Endothelial cell of umbilical vein (primary cell): ENCODE data around the gene ESRRB. TPM values are rescaled to one million over a fixed set of nuclear protein-coding genes. Genes with fewer than 3 reads are reported as not detected.

Experiments used
- BruUV-seq: library from RNA; stranded (reverse); fragments of 400-500 nt; replicated peaks from 2 replicates; lab custom pipeline; 2021; lab: Mats Ljungman, UMichigan
- CTCF ChIA-PET: fragments of 300-600, 350-600 bp; sonication (Branson Sonifier 250); formaldehyde crosslinking; loops from one replicate; lab custom pipeline; 2021; ENCODE audit warnings: antibody characterized with exemption, inconsistent platforms; lab: Charles Lee
- POLR2A ChIA-PET: fragments of 300-600, 350-600 bp; sonication (Branson Sonifier 250); formaldehyde crosslinking; loops from one replicate; lab custom pipeline; 2021; ENCODE audit warnings: antibody characterized with exemption, inconsistent platforms; lab: Charles Lee
- DNase-seq: peaks from one replicate; pipeline ENCODE4 v3.0.0-alpha.2; 2011; ENCODE audit warnings: low read depth, low spot score
- FAIRE-seq: peaks from 2 replicates; lab custom pipeline; 2011; peaks lifted over from hg19 to GRCh38; lab: Jason Lieb, UNC
- H2AFZ ChIP-seq: 2 replicates; pipeline ENCODE4 v1.6.0; 2012; ENCODE audit warnings: low read depth, low read length, control low read depth, inconsistent platforms
- H3K27ac ChIP-seq: 2 replicates; pipeline ENCODE4 v1.5.1; 2011; ENCODE audit warnings: low read depth, mild to moderate bottlenecking, control low read depth, low read length, moderate library complexity; ENCODE audit not compliant: insufficient read depth
- H3K27me3 ChIP-seq, 2 experiments: 2 replicates each; pipeline versions ENCODE4 v1.6.0 to v1.6.1; 2011; ENCODE audit warnings: low read length in 2 of 2, mixed read lengths in 1 of 2; ENCODE audit not compliant: control insufficient read depth in 2 of 2, insufficient read depth in 2 of 2
- H3K36me3 ChIP-seq, 2 experiments: 2 replicates in 1 of 2; 3 replicates in 1 of 2; pipeline ENCODE4 v1.5.1; 2011; ENCODE audit warnings: low read length in 2 of 2, mild to moderate bottlenecking in 1 of 2, moderate library complexity in 1 of 2; ENCODE audit not compliant: control insufficient read depth in 2 of 2, insufficient read depth in 2 of 2; ENCODE audit errors: extremely low read depth in 1 of 2
- H3K4me1 ChIP-seq: 3 replicates; pipeline ENCODE4 v1.5.1; 2011; ENCODE audit warnings: mild to moderate bottlenecking, low read length; ENCODE audit not compliant: control insufficient read depth, insufficient read depth; ENCODE audit errors: extremely low read depth
- H3K4me2 ChIP-seq: 2 replicates; pipeline ENCODE4 v1.6.1; 2011; ENCODE audit warnings: low read length, control low read depth, mixed read lengths; ENCODE audit not compliant: insufficient read depth
- H3K4me3 ChIP-seq, 3 experiments: fragments of 200-600 bp in 1 of 3; sonication (generic), shearing (Covaris generic) in 1 of 3; replicated peaks in 1 of 3; 2 replicates each; pipeline ENCODE4 v1.5.1; 2011 to 2016; ENCODE audit warnings: control low read depth in 3 of 3, low read length in 3 of 3, mild to moderate bottlenecking in 2 of 3, inconsistent platforms in 1 of 3, low read depth in 1 of 3, moderate library complexity in 1 of 3; ENCODE audit not compliant: insufficient read depth in 1 of 3
- H3K79me2 ChIP-seq: 2 replicates; pipeline ENCODE4 v1.6.0; 2012; ENCODE audit warnings: low read length, inconsistent platforms; ENCODE audit not compliant: control insufficient read depth, insufficient read depth
- H3K9ac ChIP-seq: replicated peaks from 2 replicates; pipeline ENCODE3; 2011; ENCODE audit warnings: low read length, control low read depth; ENCODE audit not compliant: insufficient read depth; ENCODE audit errors: extremely low read depth
- H3K9me1 ChIP-seq: replicated peaks from 3 replicates; pipeline ENCODE4 v1.6.0; 2011; ENCODE audit warnings: mild to moderate bottlenecking, low read length; ENCODE audit not compliant: control insufficient read depth, insufficient read depth; ENCODE audit errors: extremely low read depth
- H3K9me3 ChIP-seq: replicated peaks from 2 replicates; pipeline ENCODE4 v1.5.1; 2012; ENCODE audit warnings: low read length, inconsistent platforms; ENCODE audit not compliant: control insufficient read depth, insufficient read depth
- H4K20me1 ChIP-seq: replicated peaks from 2 replicates; pipeline ENCODE3; 2011; ENCODE audit warnings: mild to moderate bottlenecking, low read length; ENCODE audit not compliant: control insufficient read depth, insufficient read depth; ENCODE audit errors: extremely low read depth
- CTCF ChIP-seq, 2 donors: IDR thresholded peaks; 1 replicate in 1 of 2; 2 replicates in 1 of 2; pipeline ENCODE4 v1.5.1; 2011; ENCODE audit warnings: low read length in 2 of 2, mild to moderate bottlenecking in 2 of 2, moderate library complexity in 2 of 2, control low read depth in 1 of 2, inconsistent platforms in 1 of 2, low read depth in 1 of 2; ENCODE audit not compliant: insufficient read depth in 1 of 2; ENCODE audit errors: extremely low read depth in 1 of 2
- EZH2 ChIP-seq: IDR thresholded peaks from 2 replicates; pipeline ENCODE4 v1.6.1; 2012; ENCODE audit warnings: borderline replicate concordance, low read depth, mild to moderate bottlenecking, moderate library complexity, low read length, inconsistent platforms; ENCODE audit not compliant: severe bottlenecking
- FOS ChIP-seq: IDR thresholded peaks from 2 replicates; pipeline ENCODE4 v1.6.1; 2011; ENCODE audit warnings: mild to moderate bottlenecking, low read length, moderate library complexity, borderline replicate concordance; ENCODE audit not compliant: insufficient read depth
- GATA2 ChIP-seq: IDR thresholded peaks from 2 replicates; pipeline ENCODE4 v1.7.0; 2011; ENCODE audit warnings: low read depth, mild to moderate bottlenecking, moderate library complexity, mixed read lengths, low read length; ENCODE audit not compliant: insufficient read length, insufficient read depth
- JUN ChIP-seq: IDR thresholded peaks from 2 replicates; pipeline ENCODE4 v1.6.1; 2011; ENCODE audit warnings: borderline replicate concordance, low read depth; ENCODE audit not compliant: insufficient read length, insufficient read depth
- MAX ChIP-seq: IDR thresholded peaks from 2 replicates; pipeline ENCODE4 v1.6.1; 2011; ENCODE audit not compliant: insufficient read depth, insufficient read length
- MYC ChIP-seq: IDR thresholded peaks from one replicate; pipeline ENCODE4 v1.6.1; 2011; ENCODE audit warnings: mild to moderate bottlenecking, low read depth, low read length
- POLR2A ChIP-seq: IDR thresholded peaks from 2 replicates; pipeline ENCODE4 v1.6.1; 2012; ENCODE audit warnings: low read depth, mild to moderate bottlenecking, control low read depth, low read length
- POLR2AphosphoS5 ChIP-seq: IDR thresholded peaks from 2 replicates; pipeline ENCODE4 v1.6.1; 2012; ENCODE audit warnings: low read depth, mild to moderate bottlenecking, control low read depth, low read length, moderate library complexity; ENCODE audit not compliant: insufficient read depth
- dilution Hi-C: fragments of 300-500 bp; cut with MboI; formaldehyde crosslinking; loops from one replicate; pipeline ENCODE4 v1.15.0; 2019; ENCODE audit warnings: low sequenced_read_pairs; ENCODE audit not compliant: extremely low pct_ligation_motif_present
- intact Hi-C: fragments of 100-400 bp; cut with micrococcal nuclease; formaldehyde crosslinking; loops from one replicate; pipeline ENCODE4 v1.10.0; 2022
- polyA plus RNA-seq, 4 experiments: library from polyadenylated mRNA; depleted of rRNA in 3 of 4; stranded (reverse) in 3 of 4; unstranded in 1 of 4; fragments of >200 nt; gene quantifications; 2 replicates each; pipeline versions ENCODE4 v1.2.1 to v1.2.3, GENCODE V29; 2011 to 2012; ENCODE audit warnings: missing spikeins in 1 of 4
- total RNA-seq: library from RNA; stranded (reverse); gene quantifications from 2 replicates; pipeline ENCODE4 v1.2.3, GENCODE V29; 2021

ESRRB gene
- total and polyA plus RNA-seq, 2 donors (not counting 3 experiments of a cell fraction or from before 2014, with no cell fraction given), result not detected

- intact Hi-C loops, result no loop called here
- Histone ChIP-seq H3K9ac (no peak overlapping the region), H3K79me2 (no peaks in the 10 kb centered on the region), H4K20me1 (no peaks in the 10 kb centered on the region), H3K4me3 (no peak overlapping the region), H3K4me1 (no peaks in the 10 kb centered on the region), H3K4me2 (no peak overlapping the region), H3K9me1 (no peaks in the 10 kb centered on the region), H3K27me3 (no peaks in the 10 kb centered on the region), H3K9me3 (no peaks in the 10 kb centered on the region), H3K27ac (no peak overlapping the region), H2AFZ (no peak overlapping the region), H3K36me3 (no peaks in the 10 kb centered on the region)
- dilution Hi-C loops, result no loop called here
- DNase-seq, result no peak
- no peak for FAIRE-seq
- POLR2A ChIA-PET, result no interaction called here
- BruUV-seq, result no TSS peak
- TF ChIP-seq CTCF (IDR thresholded peaks at IDR 0.05; ENCODE audit: extremely low read depth in 1 of 2, insufficient read depth in 1 of 2, low read depth in 1 of 2, low read length in 2 of 2), result no peak
- no peak for TF ChIP-seq POLR2AphosphoS5
- no peak for TF ChIP-seq FOS
- TF ChIP-seq EZH2, result no peak
- no peak for TF ChIP-seq POLR2A
- TF ChIP-seq GATA2, result no peak
- TF ChIP-seq MAX, result no peak
- no peak for TF ChIP-seq MYC
- TF ChIP-seq JUN, result no peak
- CTCF ChIA-PET, result no interaction called here
These were observed 155.1 kb downstream of the ESRRB start for GRCh38 chr14:76531085-76531484.
